ENCODE data around the gene NSG1. TPM values are rescaled to one million over a fixed set of nuclear protein-coding genes. Genes with fewer than 3 reads are reported as not detected.

The NSG1 gene
- total and polyA plus RNA-seq, 4 donors, result 0.39 to 22.4 (median 1.6) TPM

- WGBS, 2 donors, result 90 to 93% methylated on average over 9 of the region's 9 CpGs
- Histone ChIP-seq H3K4me1 (ENCODE audit: control insufficient read depth in 5 of 5, insufficient read depth in 5 of 5, low read length in 5 of 5) (peaks cover 0 to 10% (median 0%) of the 10 kb centered on the region in 5 donors), H3K36me3 (ENCODE audit: control insufficient read depth in 4 of 4, insufficient read depth in 4 of 4, low read length in 4 of 4) (no peaks in the 10 kb centered on the region), H3K27me3 (ENCODE audit: control insufficient read depth in 3 of 3, insufficient read depth in 3 of 3, low read length in 2 of 3) (no peaks in the 10 kb centered on the region), H3K27ac (ENCODE audit: low read depth in 1 of 2, low read length in 1 of 2) (no peak overlapping the region), H3K4me3 (no peak overlapping the region), H3K9ac (ENCODE audit: insufficient read depth in 1 of 2, low read length in 2 of 2) (no peak overlapping the region), H3K9me3 (ENCODE audit: control insufficient read depth in 4 of 4, insufficient read depth in 3 of 4, low read length in 3 of 4) (no peaks in the 10 kb centered on the region)
- DNase-seq (no peak), ATAC-seq (ENCODE audit: insufficient read depth, low FRiP score) (no peak)
- no peak for TF ChIP-seq CTCF (IDR thresholded peaks at IDR 0.05; ENCODE audit: control extremely low read depth, extremely low read depth)
These were observed 44.8 kb upstream of the NSG1 start for GRCh38 chr4:4341861-4342650.

DNA sequence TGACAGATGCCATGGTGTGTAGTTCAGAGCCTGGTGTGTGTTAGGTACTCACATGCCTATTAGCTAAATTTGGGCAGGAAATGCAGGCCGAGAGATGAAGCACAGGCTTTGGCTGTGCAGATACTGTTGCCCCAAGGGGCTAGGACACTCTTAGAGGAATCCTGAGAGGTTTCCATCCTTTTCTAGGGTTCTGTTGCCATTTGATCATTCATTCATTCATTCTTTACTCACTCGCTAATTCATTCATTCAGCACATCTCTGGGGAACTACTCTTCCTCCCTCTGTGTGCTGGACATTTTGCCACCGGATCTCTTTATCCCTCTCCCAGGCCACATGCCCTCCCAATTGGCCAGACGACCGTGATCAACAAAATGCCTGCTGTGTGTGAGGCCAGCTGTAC is 43.9 kb upstream of the NSG1 start:
- no peak for TF ChIP-seq CTCF (IDR thresholded peaks at IDR 0.05; ENCODE audit: control extremely low read depth, extremely low read depth)
- no peak for DNase-seq

DNA sequence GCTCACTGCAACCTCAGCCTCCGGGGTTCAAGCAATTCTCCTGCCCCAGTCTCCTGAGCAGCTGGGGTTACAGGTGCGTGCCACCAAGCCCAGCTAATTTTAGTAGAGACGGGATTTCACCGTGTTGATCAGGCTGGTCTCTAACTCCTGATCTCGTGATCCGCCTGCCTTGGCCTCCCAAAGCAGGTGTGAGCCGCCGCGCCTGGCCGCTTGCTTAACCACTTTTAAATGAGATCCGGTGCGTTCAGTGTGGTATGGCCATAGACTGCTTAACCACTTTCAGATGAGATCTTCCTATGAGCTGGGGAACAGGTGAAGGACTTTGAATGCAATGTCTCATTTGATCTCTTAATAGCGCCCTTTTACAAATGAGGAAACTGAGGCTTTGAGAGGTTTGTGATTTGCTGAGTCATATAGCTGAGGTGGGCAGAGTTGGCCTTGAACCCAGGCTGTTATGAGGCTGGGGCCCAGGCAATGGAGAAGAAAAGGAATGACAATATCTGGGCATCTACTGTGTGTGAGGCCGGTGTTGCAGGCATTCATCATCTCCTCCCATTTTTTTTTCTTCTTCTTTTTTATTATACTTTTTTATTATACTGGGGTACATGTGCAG is 41.9 kb upstream of the NSG1 start:
- DNase-seq (no peak), ATAC-seq (ENCODE audit: insufficient read depth, low FRiP score) (no peak)
- no peak for TF ChIP-seq CTCF (IDR thresholded peaks at IDR 0.05; ENCODE audit: control extremely low read depth, extremely low read depth)
- no peak overlapping the region for H3K4me3 ChIP-seq
- 89 to 90% methylated on average over 14 of the region's 14 CpGs for WGBS, 2 donors
- H3K36me3 ChIP-seq (ENCODE audit: control insufficient read depth in 4 of 4, insufficient read depth in 4 of 4, low read length in 4 of 4), result no peaks in the 10 kb centered on the region
- no peak overlapping the region for H3K27ac ChIP-seq (ENCODE audit: low read depth in 1 of 2, low read length in 1 of 2)
- H3K4me1 ChIP-seq (ENCODE audit: control insufficient read depth in 5 of 5, insufficient read depth in 5 of 5, low read length in 5 of 5), result no peaks in the 10 kb centered on the region
- no peaks in the 10 kb centered on the region for H3K9me3 ChIP-seq (ENCODE audit: control insufficient read depth in 4 of 4, insufficient read depth in 3 of 4, low read length in 3 of 4)
- no peak overlapping the region for H3K9ac ChIP-seq (ENCODE audit: insufficient read depth in 1 of 2, low read length in 2 of 2)
- no peaks in the 10 kb centered on the region for H3K27me3 ChIP-seq (ENCODE audit: control insufficient read depth in 3 of 3, insufficient read depth in 3 of 3, low read length in 2 of 3)

More for the DNA sequence above, 43.9 kb upstream of the NSG1 start:
- Histone ChIP-seq H3K9ac (ENCODE audit: insufficient read depth in 1 of 2, low read length in 2 of 2) (no peak overlapping the region), H3K36me3 (ENCODE audit: control insufficient read depth in 4 of 4, insufficient read depth in 4 of 4, low read length in 4 of 4) (no peaks in the 10 kb centered on the region), H3K4me1 (ENCODE audit: control insufficient read depth in 5 of 5, insufficient read depth in 5 of 5, low read length in 5 of 5) (peaks cover 0 to 10% (median 0%) of the 10 kb centered on the region in 5 donors), H3K9me3 (ENCODE audit: control insufficient read depth in 4 of 4, insufficient read depth in 3 of 4, low read length in 3 of 4) (no peaks in the 10 kb centered on the region), H3K27me3 (ENCODE audit: control insufficient read depth in 3 of 3, insufficient read depth in 3 of 3, low read length in 2 of 3) (no peaks in the 10 kb centered on the region), H3K4me3 (no peak overlapping the region), H3K27ac (ENCODE audit: low read depth in 1 of 2, low read length in 1 of 2) (no peak overlapping the region)
- WGBS, 2 donors, result 90% methylated on average over 5 of the region's 5 CpGs
- no peak for ATAC-seq (ENCODE audit: insufficient read depth, low FRiP score)

All from lung (tissue), 12 donors.